SK-N-DZ (cell line): ENCODE data around the gene PAX1.
A peak's percentile ranks its signal among the peaks of the same experiment; 100 is the strongest.

ENCODE experiments used
- DNase-seq: peaks from one replicate; pipeline ENCODE4 v3.0.0-alpha.2; 2015; ENCODE audit warnings: low spot score

Gene PAX1

GRCh38 chr20:21702553-21703470 lies 2.7 kb upstream of the PAX1 start:
- peak; percentile 30 for DNase-seq

- DNase-seq, result no peak
These were observed 1.6 kb upstream of the PAX1 start for GRCh38 chr20:21703717-21704407.

GRCh38 chr20:21704408-21705385 lies 767 bp upstream of the PAX1 start:
- DNase-seq, result no peak

- DNase-seq, result no peak
These were observed 1.1 kb downstream of the PAX1 start for GRCh38 chr20:21706261-21707195.

- DNase-seq, result no peak
These were observed 1.8 kb downstream of the PAX1 start for GRCh38 chr20:21707267-21707666.

- DNase-seq, result no peak
These were observed 2.7 kb downstream of the PAX1 start for GRCh38 chr20:21707999-21708737.

- DNase-seq, result no peak
These were observed 3.5 kb downstream of the PAX1 start for GRCh38 chr20:21708738-21709534.

- no peak for DNase-seq
These were observed 4.1 kb downstream of the PAX1 start for GRCh38 chr20:21709535-21709904.

GRCh38 chr20:21710341-21710740 lies 4.9 kb downstream of the PAX1 start:
- DNase-seq, result no peak

- DNase-seq, result no peak
These were observed 5.5 kb downstream of the PAX1 start for GRCh38 chr20:21710863-21711431.

- DNase-seq, result no peak
These were observed 7.1 kb downstream of the PAX1 start for GRCh38 chr20:21712443-21713059.

- no peak for DNase-seq
These were observed 8.0 kb downstream of the PAX1 start for GRCh38 chr20:21713470-21713869.

- DNase-seq, result no peak
These were observed 8.4 kb downstream of the PAX1 start for GRCh38 chr20:21713901-21714296.

GRCh38 chr20:21714297-21715192 lies 9.1 kb downstream of the PAX1 start:
- DNase-seq, result no peak

- DNase-seq, result no peak
These were observed 9.9 kb downstream of the PAX1 start for GRCh38 chr20:21715193-21715881.

- peak; percentile 59 for DNase-seq
These were observed 14.2 kb downstream of the PAX1 start for GRCh38 chr20:21719592-21720214.
